ENCODE measurements around the gene ZNF518B.
A peak's percentile ranks its signal among the peaks of the same experiment; 100 is the strongest.
"Not testable (repeated sequence)": the region's sequence is repeated elsewhere in the genome, so short reads cannot be mapped to it uniquely, and the experiment has no call there.

ZNF518B gene

DNA sequence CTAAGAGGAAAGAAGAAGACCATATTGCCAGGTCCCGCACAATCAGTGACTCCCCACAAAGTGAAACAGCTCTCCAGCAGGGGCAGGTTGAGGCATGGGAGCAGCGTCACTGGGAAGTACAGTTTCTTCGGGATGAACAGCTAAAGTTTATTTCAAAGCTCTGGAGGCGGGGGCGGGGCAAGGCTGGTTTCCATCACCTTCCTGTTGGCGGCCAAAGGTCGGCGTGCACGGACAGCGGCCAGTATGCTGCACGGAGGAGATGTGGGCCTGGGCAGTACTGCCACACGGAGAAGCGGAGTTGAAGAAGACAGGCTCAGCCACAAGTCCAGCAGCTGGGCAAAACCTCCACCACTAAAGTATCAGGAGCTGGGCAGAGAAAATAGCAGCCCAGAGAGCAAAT is 951 bp upstream of the ZNF518B start:
- no peak for DNase-seq (ENCODE audit: low read depth in 2 of 2)

GRCh38 chr4:10456595-10457254 is 501 bp downstream of the ZNF518B start:
- DNase-seq (ENCODE audit: low read depth in 2 of 2) = peak; percentile 18 to 26

GRCh38 chr4:10456260-10456594 is 999 bp downstream of the ZNF518B start:
- no peak for DNase-seq (ENCODE audit: low read depth in 2 of 2)

GRCh38 chr4:10455133-10455532 is 2.1 kb downstream of the ZNF518B start:
- DNase-seq (ENCODE audit: low read depth in 2 of 2) = no peak

GRCh38 chr4:10454726-10455125 is 2.5 kb downstream of the ZNF518B start:
- no peak for DNase-seq (ENCODE audit: low read depth in 2 of 2)

GRCh38 chr4:10454121-10454520 is 3.1 kb downstream of the ZNF518B start:
- DNase-seq (ENCODE audit: low read depth in 2 of 2) = no peak

GRCh38 chr4:10448991-10449390 is 8.2 kb downstream of the ZNF518B start:
- DNase-seq (ENCODE audit: low read depth in 2 of 2) = no peak

DNA sequence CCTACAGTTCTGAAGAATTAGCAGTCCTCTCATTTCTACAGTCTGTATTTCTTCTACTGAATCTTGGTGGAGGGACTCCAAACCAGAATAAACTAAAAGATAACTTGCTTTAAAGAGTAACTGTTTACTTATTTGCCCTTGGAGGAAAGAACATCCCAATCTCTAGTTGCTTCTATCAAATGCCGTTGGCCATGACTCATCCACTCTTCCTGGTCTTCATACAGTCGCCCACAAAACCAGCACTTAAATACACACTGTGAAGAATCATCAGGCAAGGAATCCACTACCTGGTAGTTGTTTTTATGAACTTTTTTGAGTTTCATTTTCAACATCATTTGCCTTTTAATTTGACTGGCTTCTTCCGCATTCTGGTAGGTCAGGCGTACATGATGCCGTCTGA is 14.2 kb downstream of the ZNF518B start:
- DNase-seq (ENCODE audit: low read depth in 2 of 2) = no peak

DNA sequence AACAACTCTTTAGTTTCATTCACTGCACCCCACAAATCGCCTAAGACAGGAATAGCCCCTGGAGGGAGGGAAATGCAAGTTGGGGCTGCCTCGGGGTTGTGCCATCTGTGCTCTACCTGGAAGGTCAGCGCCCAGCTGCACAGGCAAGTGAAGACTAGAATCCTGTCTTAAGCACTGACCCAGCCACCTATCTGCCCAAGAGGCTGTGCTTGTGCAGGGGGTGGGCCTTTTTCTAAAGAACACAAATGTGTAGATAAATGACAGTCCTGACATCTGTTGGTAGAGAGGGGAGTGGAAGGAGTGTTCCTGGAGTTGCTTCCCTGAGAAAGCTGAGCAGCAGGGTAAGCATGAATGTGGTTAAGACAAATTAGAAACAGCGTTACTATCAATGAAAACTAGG is 15.7 kb downstream of the ZNF518B start:
- DNase-seq (ENCODE audit: low read depth in 2 of 2) = no peak

- DNase-seq (ENCODE audit: low read depth in 2 of 2) = no peak
Measured at GRCh38 chr4:10438924-10439323, 18.3 kb downstream of the ZNF518B start.

DNA sequence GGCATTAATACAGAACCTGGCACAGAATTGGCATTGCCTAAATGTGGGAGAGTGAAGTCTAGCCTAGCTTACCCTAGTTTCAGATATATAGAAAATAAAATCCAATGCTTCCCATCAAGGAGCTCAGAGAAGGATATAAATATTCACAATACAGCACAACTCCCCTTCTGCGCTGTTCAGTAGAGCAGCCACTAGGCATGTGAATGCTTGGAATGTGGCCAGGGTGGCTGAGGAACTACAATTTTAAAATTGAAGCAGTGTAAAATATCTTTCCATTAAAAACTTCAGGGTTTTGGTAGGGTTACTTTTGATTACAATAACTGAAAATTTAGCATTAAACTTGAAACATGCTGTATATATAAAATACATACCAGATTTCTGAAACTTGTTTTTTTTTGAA is 19.5 kb downstream of the ZNF518B start:
- no peak for DNase-seq (ENCODE audit: low read depth in 2 of 2)

DNA sequence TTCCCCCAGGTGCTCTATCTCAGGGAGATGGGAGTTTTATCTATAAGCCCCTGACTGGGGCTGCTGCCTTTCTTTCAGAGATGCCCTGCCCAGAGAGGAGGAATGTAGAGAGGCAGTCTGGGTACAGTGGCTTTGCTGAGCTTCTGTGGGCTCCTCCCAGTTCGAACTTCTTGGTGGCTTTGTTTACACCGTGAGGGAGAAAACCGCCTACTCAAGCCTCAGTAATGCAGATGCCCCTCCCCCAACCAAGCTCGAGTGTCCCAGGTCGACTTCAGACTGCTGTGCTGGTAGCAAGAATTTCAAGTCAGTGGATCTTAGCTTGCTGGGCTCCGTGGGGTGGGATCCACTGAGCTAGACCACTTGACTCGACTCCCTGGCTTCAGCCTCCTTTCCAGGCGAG is 29.5 kb downstream of the ZNF518B start:
- DNase-seq (ENCODE audit: low read depth in 2 of 2) = not testable (repeated sequence)

GRCh38 chr4:10421344-10422055 is 35.7 kb downstream of the ZNF518B start:
- no peak for DNase-seq (ENCODE audit: low read depth in 2 of 2)

DNA sequence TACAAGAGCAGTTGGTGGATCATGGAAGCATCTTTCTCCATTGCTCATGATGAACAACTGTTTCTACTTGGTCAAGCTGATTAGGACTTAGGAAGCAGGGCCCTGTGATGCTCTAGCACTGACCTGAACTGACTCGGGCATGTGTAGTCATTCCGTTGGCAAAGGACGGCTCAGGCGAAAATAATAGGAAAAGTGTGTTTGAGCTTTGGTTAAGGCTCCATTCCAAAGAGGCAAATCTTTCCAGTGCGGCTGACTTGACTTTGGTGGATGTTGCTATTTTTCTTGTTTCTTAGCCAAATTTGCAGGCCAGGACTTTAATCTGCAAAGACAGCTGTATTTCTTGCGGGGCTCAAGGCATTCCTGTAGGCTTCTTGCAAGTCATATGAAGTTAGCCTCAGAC is 39.5 kb downstream of the ZNF518B start:
- no peak for DNase-seq (ENCODE audit: low read depth in 2 of 2)

DNA sequence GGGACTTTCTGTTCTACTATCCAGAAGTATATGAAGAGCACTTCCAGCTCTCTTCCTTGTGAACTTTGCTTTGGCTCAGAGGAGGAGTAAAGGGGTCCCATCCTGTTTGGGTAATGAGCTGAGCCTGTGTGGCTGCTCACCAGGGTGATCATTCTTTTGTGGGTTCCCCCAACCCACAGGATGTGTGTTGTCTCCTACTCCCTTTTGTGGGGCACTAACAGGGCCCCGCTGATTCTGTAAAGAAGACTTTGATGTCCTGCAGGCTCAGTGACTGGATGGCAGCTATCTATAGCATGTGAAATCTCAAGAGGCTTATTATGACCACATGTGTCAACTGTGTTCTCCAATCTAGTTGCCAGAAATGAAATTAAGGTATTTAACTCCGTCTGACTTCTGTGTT is 40.8 kb downstream of the ZNF518B start:
- no peak for DNase-seq (ENCODE audit: low read depth in 2 of 2)

- no peak for DNase-seq (ENCODE audit: low read depth in 2 of 2)
Measured at GRCh38 chr4:10413177-10413576, 44.0 kb downstream of the ZNF518B start.

DNA sequence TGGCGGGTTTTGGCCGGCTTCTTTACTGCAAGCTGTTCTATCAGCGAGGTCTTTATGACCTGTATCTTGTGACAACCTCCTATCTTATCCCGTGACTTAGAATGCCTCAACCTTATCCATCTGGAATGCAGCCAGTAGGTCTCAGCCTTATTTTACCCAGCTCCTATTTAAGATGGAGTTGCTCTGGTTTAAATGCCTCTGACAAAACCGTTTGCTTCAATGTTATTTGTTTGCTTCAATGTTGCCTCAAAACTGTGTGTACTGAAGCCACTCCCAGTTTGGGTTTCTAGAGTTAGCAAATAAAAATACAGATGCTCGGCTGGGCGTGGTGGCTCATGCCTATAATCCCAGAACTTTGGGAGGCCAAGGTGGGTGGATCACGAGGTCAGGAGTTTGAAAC is 51.6 kb downstream of the ZNF518B start:
- DNase-seq (ENCODE audit: low read depth in 2 of 2) = no peak

DNA sequence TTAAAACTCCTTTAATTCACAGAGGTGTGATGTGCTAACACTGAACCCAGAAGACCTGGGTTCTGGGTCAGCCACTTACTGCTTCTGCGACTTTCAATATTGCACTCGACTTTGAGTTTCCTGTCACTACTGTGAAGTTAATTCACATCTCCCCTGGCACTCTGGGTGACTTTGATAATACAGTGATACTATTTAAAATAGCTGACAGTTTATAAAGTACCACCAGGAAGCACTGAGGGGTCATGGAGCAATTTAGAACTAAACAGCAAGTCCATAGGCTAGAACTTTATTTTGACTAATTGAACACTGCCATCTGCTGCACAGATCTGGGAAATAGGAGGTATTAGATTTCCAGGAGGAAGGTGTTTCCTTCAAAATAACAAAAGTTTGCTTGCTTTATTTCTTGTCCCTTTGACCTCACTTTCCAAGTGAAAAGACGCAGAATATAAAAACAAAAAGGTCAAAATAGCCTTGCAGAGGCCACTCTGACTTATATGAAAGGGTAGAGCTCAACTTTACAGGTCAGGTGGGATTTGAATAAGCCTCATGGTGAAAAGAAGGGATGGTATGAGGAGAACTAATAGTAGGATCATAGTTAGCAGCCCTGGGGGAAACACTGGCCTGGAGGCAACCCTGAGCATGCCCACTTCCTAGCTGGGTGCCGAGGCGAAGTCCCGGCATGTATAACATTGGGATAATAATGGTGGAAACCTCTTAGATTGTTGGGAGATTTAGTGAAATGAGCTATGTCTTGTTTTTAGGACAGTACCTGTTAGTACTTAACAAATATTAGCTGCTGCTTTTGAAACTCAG is 53.4 kb downstream of the ZNF518B start:
- DNase-seq (ENCODE audit: low read depth in 2 of 2) = no peak

DNA sequence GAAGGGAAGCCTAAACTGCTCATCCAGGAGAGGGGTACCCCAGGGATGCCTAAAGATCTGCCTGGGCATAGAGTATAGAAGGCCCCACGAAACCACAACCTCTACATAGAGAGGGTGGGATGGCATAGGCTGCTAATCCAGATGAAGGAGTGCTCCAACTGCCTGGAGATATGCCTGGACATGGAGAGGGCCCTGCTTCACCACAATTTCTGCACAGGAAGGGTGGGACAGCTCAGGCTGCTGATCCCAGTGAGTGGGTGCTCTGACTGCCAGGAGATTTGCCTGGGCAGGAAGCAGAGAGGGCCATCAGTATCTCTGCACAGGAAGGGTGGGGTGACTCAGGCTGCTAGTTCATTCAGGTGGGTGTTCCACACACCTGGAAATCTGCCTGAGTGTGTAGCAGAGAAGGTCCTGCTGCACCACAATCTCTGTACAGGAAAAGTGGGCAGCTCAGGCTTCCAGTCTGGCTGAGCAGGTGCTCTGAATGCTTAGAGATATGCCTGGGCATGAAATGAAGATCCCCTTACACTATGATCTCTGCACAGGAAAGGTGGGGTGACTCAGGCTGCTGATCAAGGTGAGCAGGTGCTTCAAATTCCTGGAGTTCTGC is 61.1 kb downstream of the ZNF518B start:
- DNase-seq (ENCODE audit: low read depth in 2 of 2) = no peak
